K562 (cell line): ENCODE data around the gene KLHL22. TPM values are rescaled to one million over a fixed set of nuclear protein-coding genes. Genes with fewer than 3 reads are reported as not detected.
A peak's percentile ranks its signal among the peaks of the same experiment; 100 is the strongest.

ENCODE experiments used
- CBX3 ChIP-seq, 2 experiments: IDR thresholded peaks; 1 replicate in 1 of 2; 2 replicates in 1 of 2; pipeline ENCODE4 v1.6.1; 2012; ENCODE audit warnings: inconsistent platforms in 2 of 2, low read length in 2 of 2, borderline replicate concordance in 1 of 2, control low read depth in 1 of 2
- CHD2 ChIP-seq: IDR thresholded peaks from 2 replicates; pipeline ENCODE4 v1.6.1; 2011; ENCODE audit warnings: low read depth, low read length
- CHD4 ChIP-seq: fragments of 200-600 bp; sonication (generic); IDR thresholded peaks from 3 replicates; pipeline ENCODE4 v1.6.1; 2012; ENCODE audit warnings: low read depth, mild to moderate bottlenecking, mixed read lengths, low read length, inconsistent platforms; ENCODE audit not compliant: insufficient read depth, insufficient replicate concordance, poor library complexity, severe bottlenecking
- GABPB2 ChIP-seq: fragments of 250-450 bp; sonication (Bioruptor Pico); conservative IDR thresholded peaks from 2 replicates; pipeline ENCODE4 v1.5.1; 2021; ENCODE audit warnings: mild to moderate bottlenecking
- HDAC1 ChIP-seq, 2 experiments: fragments of 450-650 bp; IDR thresholded peaks; 2 replicates each; pipeline ENCODE4 v1.6.1; 2016 to 2017; ENCODE audit warnings: inconsistent platforms in 1 of 2, mild to moderate bottlenecking in 1 of 2, moderate library complexity in 1 of 2
- HLTF ChIP-seq: fragments of 450-650 bp; IDR thresholded peaks from 2 replicates; pipeline ENCODE4 v1.6.1; 2016
- HNRNPUL1 ChIP-seq: fragments of 200-400 bp; formaldehyde crosslinking; IDR thresholded peaks from 2 replicates; pipeline ENCODE4 v1.6.1; 2017; ENCODE audit warnings: low read length
- MYNN ChIP-seq, 2 experiments: sonication (generic); formaldehyde crosslinking in 1 of 2; IDR thresholded peaks; 2 replicates each; pipeline versions ENCODE4 v1.5.0 to v1.6.1; 2016 to 2020; ENCODE audit warnings: antibody characterized with exemption in 1 of 2, missing genetic modification reagents in 1 of 2
- TBP ChIP-seq: optimal IDR thresholded peaks from 2 replicates; pipeline ENCODE3; 2011; ENCODE audit warnings: low read depth, low read length, improper control_type of control experiment
- ZNF583 ChIP-seq: fragments of 250-450 bp; sonication (Bioruptor Pico); IDR thresholded peaks from 2 replicates; pipeline ENCODE4 v1.4.0; 2020
- polyA plus RNA-seq, 8 experiments: library from polyadenylated mRNA; depleted of rRNA in 4 of 8; stranded (reverse) in 5 of 8; unstranded in 3 of 8; fragments of >200 nt; fragmentation: Nextera tagmentation in 2 of 8; fragmentation: Illumina TruSeq in 1 of 8; extraction: Ambion mirVana in 2 of 8; extraction: Trizol in 1 of 8; gene quantifications; 2 replicates each; pipeline versions ENCODE4 v1.2.1 to v1.2.3, GENCODE V29; 2011 to 2014; ENCODE audit warnings: inconsistent platforms in 1 of 8, missing spikeins in 1 of 8
- total RNA-seq, 7 experiments: library from RNA; depleted of rRNA in 6 of 7; stranded (reverse); fragments of >200 nt in 6 of 7; fragmentation: Illumina TruSeq in 2 of 7; extraction: Trizol in 2 of 7; gene quantifications; 2 replicates each; pipeline versions ENCODE4 v1.2.1 to v1.2.3, GENCODE V29; 2011 to 2021; ENCODE audit warnings: low replicate concordance in 1 of 7
- TF ChIP-seq, protein P1 (sequence below): fragments of 250-450 bp; sonication (Bioruptor Pico); IDR thresholded peaks from 2 replicates; pipeline ENCODE4 v1.4.0; 2020
- TF ChIP-seq, protein P2 (sequence below): fragments of 450-650 bp; IDR thresholded peaks from 2 replicates; pipeline ENCODE4 v1.6.1; 2014; ENCODE audit warnings: low read depth, mild to moderate bottlenecking, moderate library complexity, borderline replicate concordance
- TF ChIP-seq, protein P3 (sequence below): fragments of 200-400 bp; formaldehyde crosslinking; IDR thresholded peaks from 2 replicates; pipeline ENCODE4 v1.6.1; 2017; ENCODE audit warnings: mild to moderate bottlenecking, low read depth, low read length, moderate library complexity
- TF ChIP-seq, protein P4 (sequence below): sonication (generic); formaldehyde crosslinking; IDR thresholded peaks from 2 replicates; pipeline ENCODE4 v1.8.1; 2023; ENCODE audit warnings: mild to moderate bottlenecking, missing genetic modification reagents, moderate library complexity

KLHL22 gene
- total and polyA plus RNA-seq, 9 of the 15 experiments (the other 6 are each of a cell fraction or from before 2014, with no cell fraction given), result 1.3 to 25.6 (median 15.2) TPM

DNA sequence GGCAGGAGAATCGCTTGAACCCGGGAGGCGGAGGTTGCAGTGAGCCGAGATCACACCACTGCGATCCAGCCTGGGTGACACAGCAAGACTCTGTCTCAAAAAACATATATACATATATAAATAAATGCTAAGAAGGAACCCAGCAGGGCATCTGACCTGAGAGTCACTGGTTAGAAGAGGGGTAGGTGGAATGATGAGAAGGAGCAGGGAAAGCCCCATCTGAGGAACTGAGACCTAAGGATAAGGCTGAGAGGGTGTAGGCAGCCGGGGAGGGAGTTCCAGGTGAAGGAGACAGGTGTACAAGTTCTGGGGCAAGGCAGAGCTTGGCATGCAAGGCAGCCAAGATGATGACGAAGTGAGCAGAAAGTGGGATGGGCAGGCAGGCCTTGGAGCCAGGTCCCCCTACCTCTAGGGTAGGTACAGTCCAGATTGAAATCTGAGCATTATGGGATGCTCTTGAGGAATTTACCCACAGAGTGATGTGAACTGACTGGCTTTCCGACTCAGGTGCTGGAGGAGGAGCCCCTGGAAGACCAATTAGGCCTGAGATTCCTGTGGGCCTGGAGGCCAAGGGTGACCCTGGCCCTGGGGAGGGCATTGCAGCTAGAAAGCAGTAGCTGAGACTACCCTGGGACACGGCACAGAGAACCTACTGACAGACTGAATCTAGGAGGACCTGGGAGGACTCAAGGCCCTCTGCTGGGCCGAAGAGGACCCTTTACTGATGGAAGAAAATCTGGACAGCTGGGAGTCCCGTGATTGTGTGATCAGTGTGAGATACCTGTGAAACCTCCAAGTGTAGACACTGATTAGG, 22.8 kb downstream of the KLHL22 start (continued):
- TF ChIP-seq, protein P1, sequence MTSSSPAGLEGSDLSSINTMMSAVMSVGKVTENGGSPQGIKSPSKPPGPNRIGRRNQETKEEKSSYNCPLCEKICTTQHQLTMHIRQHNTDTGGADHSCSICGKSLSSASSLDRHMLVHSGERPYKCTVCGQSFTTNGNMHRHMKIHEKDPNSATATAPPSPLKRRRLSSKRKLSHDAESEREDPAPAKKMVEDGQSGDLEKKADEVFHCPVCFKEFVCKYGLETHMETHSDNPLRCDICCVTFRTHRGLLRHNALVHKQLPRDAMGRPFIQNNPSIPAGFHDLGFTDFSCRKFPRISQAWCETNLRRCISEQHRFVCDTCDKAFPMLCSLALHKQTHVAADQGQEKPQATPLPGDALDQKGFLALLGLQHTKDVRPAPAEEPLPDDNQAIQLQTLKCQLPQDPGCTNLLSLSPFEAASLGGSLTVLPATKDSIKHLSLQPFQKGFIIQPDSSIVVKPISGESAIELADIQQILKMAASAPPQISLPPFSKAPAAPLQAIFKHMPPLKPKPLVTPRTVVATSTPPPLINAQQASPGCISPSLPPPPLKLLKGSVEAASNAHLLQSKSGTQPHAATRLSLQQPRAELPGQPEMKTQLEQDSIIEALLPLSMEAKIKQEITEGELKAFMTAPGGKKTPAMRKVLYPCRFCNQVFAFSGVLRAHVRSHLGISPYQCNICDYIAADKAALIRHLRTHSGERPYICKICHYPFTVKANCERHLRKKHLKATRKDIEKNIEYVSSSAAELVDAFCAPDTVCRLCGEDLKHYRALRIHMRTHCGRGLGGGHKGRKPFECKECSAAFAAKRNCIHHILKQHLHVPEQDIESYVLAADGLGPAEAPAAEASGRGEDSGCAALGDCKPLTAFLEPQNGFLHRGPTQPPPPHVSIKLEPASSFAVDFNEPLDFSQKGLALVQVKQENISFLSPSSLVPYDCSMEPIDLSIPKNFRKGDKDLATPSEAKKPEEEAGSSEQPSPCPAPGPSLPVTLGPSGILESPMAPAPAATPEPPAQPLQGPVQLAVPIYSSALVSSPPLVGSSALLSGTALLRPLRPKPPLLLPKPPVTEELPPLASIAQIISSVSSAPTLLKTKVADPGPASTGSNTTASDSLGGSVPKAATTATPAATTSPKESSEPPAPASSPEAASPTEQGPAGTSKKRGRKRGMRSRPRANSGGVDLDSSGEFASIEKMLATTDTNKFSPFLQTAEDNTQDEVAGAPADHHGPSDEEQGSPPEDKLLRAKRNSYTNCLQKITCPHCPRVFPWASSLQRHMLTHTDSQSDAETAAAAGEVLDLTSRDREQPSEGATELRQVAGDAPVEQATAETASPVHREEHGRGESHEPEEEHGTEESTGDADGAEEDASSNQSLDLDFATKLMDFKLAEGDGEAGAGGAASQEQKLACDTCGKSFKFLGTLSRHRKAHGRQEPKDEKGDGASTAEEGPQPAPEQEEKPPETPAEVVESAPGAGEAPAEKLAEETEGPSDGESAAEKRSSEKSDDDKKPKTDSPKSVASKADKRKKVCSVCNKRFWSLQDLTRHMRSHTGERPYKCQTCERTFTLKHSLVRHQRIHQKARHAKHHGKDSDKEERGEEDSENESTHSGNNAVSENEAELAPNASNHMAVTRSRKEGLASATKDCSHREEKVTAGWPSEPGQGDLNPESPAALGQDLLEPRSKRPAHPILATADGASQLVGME (CRISPR knock-in tag), result 0 out of 2 replicates have a peak, but pooled peaks have one; percentile 7
- TF ChIP-seq HLTF (no peak), ZNF583 (CRISPR knock-in tag) (no peak), HNRNPUL1 (no peak), MYNN (IDR thresholded peaks at IDR 0.05) (no peak), MYNN (CRISPR knock-in tag; IDR thresholded peaks at IDR 0.05) (no peak), HDAC1 (IDR thresholded peaks at IDR 0.05) (peak in 1 of 2 experiments; percentile 74; a peak in 2 of 4 replicates), CHD4 (no peak), CHD2 (no peak), TBP (no peak), CBX3 (IDR thresholded peaks at IDR 0.05; ENCODE audit: borderline replicate concordance in 1 of 2, low read length in 2 of 2) (no peak), GABPB2 (CRISPR knock-in tag) (no peak)
- TF ChIP-seq, protein P2, sequence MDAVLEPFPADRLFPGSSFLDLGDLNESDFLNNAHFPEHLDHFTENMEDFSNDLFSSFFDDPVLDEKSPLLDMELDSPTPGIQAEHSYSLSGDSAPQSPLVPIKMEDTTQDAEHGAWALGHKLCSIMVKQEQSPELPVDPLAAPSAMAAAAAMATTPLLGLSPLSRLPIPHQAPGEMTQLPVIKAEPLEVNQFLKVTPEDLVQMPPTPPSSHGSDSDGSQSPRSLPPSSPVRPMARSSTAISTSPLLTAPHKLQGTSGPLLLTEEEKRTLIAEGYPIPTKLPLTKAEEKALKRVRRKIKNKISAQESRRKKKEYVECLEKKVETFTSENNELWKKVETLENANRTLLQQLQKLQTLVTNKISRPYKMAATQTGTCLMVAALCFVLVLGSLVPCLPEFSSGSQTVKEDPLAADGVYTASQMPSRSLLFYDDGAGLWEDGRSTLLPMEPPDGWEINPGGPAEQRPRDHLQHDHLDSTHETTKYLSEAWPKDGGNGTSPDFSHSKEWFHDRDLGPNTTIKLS, result no peak
- TF ChIP-seq, protein P3, sequence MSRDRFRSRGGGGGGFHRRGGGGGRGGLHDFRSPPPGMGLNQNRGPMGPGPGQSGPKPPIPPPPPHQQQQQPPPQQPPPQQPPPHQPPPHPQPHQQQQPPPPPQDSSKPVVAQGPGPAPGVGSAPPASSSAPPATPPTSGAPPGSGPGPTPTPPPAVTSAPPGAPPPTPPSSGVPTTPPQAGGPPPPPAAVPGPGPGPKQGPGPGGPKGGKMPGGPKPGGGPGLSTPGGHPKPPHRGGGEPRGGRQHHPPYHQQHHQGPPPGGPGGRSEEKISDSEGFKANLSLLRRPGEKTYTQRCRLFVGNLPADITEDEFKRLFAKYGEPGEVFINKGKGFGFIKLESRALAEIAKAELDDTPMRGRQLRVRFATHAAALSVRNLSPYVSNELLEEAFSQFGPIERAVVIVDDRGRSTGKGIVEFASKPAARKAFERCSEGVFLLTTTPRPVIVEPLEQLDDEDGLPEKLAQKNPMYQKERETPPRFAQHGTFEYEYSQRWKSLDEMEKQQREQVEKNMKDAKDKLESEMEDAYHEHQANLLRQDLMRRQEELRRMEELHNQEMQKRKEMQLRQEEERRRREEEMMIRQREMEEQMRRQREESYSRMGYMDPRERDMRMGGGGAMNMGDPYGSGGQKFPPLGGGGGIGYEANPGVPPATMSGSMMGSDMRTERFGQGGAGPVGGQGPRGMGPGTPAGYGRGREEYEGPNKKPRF, result no peak
- TF ChIP-seq, protein P4, sequence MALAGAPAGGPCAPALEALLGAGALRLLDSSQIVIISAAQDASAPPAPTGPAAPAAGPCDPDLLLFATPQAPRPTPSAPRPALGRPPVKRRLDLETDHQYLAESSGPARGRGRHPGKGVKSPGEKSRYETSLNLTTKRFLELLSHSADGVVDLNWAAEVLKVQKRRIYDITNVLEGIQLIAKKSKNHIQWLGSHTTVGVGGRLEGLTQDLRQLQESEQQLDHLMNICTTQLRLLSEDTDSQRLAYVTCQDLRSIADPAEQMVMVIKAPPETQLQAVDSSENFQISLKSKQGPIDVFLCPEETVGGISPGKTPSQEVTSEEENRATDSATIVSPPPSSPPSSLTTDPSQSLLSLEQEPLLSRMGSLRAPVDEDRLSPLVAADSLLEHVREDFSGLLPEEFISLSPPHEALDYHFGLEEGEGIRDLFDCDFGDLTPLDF (CRISPR knock-in tag), result 0 out of 2 replicates have a peak, but pooled peaks have one; percentile 26
